GM06990 (cell line): ENCODE measurements around the gene ZCCHC9.

Experiments
- DNase-seq: peaks from one replicate; pipeline ENCODE4 v3.0.0-alpha.2; 2011; ENCODE audit not compliant: insufficient read length; ENCODE audit errors: extremely low read depth
- H3K27me3 ChIP-seq: replicated peaks from 2 replicates; pipeline ENCODE4 v1.6.0; 2011; ENCODE audit warnings: low read length; ENCODE audit not compliant: control insufficient read depth, insufficient read depth
- H3K36me3 ChIP-seq: 2 replicates; pipeline ENCODE4 v1.5.1; 2011; ENCODE audit warnings: low read length; ENCODE audit not compliant: control insufficient read depth, insufficient read depth
- H3K4me3 ChIP-seq: replicated peaks from 2 replicates; pipeline ENCODE4 v1.5.1; 2011; ENCODE audit warnings: low read depth, mild to moderate bottlenecking, control low read depth, low read length
- TF ChIP-seq, protein P1 (sequence below): IDR thresholded peaks from 2 replicates; pipeline ENCODE4 v1.5.1; 2011; ENCODE audit warnings: low read length, control low read depth, mild to moderate bottlenecking, inconsistent platforms; ENCODE audit not compliant: insufficient read depth, poor library complexity, severe bottlenecking

ZCCHC9 gene

GRCh38 chr5:81360640-81361039, 59.3 kb downstream of the ZCCHC9 start:
- Histone ChIP-seq H3K27me3 (no peaks in the 10 kb centered on the region; the same call in none of the 2 replicates), H3K4me3 (no peak overlapping the region), H3K36me3 (no peaks in the 10 kb centered on the region)
- DNase-seq = no peak
- TF ChIP-seq, protein P1, sequence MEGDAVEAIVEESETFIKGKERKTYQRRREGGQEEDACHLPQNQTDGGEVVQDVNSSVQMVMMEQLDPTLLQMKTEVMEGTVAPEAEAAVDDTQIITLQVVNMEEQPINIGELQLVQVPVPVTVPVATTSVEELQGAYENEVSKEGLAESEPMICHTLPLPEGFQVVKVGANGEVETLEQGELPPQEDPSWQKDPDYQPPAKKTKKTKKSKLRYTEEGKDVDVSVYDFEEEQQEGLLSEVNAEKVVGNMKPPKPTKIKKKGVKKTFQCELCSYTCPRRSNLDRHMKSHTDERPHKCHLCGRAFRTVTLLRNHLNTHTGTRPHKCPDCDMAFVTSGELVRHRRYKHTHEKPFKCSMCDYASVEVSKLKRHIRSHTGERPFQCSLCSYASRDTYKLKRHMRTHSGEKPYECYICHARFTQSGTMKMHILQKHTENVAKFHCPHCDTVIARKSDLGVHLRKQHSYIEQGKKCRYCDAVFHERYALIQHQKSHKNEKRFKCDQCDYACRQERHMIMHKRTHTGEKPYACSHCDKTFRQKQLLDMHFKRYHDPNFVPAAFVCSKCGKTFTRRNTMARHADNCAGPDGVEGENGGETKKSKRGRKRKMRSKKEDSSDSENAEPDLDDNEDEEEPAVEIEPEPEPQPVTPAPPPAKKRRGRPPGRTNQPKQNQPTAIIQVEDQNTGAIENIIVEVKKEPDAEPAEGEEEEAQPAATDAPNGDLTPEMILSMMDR = no peak

DNA sequence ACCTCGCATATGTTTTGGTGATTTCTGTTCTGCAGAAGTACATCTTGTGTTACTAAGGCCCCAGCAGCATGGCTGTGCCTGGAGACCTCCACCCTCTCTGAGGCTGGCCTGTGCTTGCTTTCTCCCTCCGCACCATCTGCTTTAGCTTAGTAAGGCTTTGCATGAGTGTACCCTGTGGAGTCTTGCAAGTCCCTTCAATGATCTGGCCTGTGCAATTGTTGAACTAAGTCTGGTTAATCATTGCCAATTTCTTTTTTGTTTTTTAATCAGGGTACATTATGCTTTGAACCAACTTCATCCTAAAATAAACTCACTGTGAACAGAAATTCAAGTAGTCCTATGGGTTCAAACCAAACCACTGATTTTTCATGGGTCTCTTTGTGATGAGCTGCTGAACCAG, 60.2 kb downstream of the ZCCHC9 start:
- DNase-seq = no peak
- H3K36me3 ChIP-seq = no peaks in the 10 kb centered on the region
- H3K4me3 ChIP-seq = no peak overlapping the region
- no peaks in the 10 kb centered on the region for H3K27me3 ChIP-seq
- TF ChIP-seq, protein P1 = no peak
